ENCODE results near the gene PROS1.

DNA sequence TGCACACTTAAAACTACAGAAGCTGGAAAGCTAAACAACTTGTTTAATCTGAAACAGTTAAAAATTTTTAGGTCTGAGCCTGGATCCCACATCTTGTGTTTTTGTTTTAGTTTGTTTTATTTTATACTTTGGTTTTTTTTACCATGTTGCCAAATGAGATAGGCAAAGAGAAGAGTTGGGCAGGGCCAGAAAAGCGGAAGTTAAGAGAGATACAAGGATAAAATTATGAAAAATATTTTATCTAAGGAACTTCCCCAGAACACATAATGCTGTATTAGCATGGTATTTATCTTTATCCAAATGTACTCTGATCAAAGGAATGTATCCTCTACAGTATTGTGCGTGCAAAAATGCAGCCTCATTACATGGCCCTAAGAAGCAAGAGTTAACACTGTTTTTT, 50.7 kb downstream of the PROS1 start:
- no peak for TF ChIP-seq EZH2 (IDR thresholded peaks at IDR 0.05; ENCODE audit: borderline replicate concordance, low read length)
- TF ChIP-seq, protein P1, sequence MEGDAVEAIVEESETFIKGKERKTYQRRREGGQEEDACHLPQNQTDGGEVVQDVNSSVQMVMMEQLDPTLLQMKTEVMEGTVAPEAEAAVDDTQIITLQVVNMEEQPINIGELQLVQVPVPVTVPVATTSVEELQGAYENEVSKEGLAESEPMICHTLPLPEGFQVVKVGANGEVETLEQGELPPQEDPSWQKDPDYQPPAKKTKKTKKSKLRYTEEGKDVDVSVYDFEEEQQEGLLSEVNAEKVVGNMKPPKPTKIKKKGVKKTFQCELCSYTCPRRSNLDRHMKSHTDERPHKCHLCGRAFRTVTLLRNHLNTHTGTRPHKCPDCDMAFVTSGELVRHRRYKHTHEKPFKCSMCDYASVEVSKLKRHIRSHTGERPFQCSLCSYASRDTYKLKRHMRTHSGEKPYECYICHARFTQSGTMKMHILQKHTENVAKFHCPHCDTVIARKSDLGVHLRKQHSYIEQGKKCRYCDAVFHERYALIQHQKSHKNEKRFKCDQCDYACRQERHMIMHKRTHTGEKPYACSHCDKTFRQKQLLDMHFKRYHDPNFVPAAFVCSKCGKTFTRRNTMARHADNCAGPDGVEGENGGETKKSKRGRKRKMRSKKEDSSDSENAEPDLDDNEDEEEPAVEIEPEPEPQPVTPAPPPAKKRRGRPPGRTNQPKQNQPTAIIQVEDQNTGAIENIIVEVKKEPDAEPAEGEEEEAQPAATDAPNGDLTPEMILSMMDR (IDR thresholded peaks at IDR 0.05; ENCODE audit: low read length) = no peak
